IMR-90 (cell line): ENCODE results near the gene NCBP2L. TPM values are rescaled to one million over a fixed set of nuclear protein-coding genes. Genes with fewer than 3 reads are reported as not detected.

Experiments
- ATAC-seq: fragments of 200-7000 bp; cut with Tn5 transposase; 2 replicates; pipeline ENCODE4 v1.9.1; 2020; ENCODE audit warnings: low read depth, mild to moderate bottlenecking, moderate library complexity
- BruUV-seq: library from RNA; stranded (reverse); fragments of 400-500 nt; replicated peaks from 2 replicates; lab custom pipeline; 2021; lab: Mats Ljungman, UMichigan
- CTCF ChIA-PET: fragments of 300-600 bp; formaldehyde crosslinking; extraction: SDS; loops from one replicate; lab custom pipeline; 2021; ENCODE audit warnings: antibody characterized with exemption; lab: Yijun Ruan, JAX
- POLR2A ChIA-PET: fragments of 300-600 bp; sonication (Branson Sonifier 250); formaldehyde crosslinking; loops from one replicate; lab custom pipeline; 2022; ENCODE audit warnings: antibody characterized with exemption; ENCODE audit not compliant: unreplicated experiment; lab: Charles Lee
- DNase-seq: peaks from one replicate; pipeline ENCODE4 v3.0.0; 2013
- H2AFZ ChIP-seq: replicated peaks from 2 replicates; pipeline ENCODE3; 2013; ENCODE audit warnings: low read length, mild to moderate bottlenecking; ENCODE audit not compliant: poor library complexity
- H2AK5ac ChIP-seq: 2 replicates; pipeline ENCODE4 v1.6.1; 2013; ENCODE audit warnings: low read depth, low read length, inconsistent platforms
- H2AK9ac ChIP-seq: replicated peaks from 2 replicates; pipeline ENCODE3; 2013; ENCODE audit warnings: mild to moderate bottlenecking, low read depth, low read length, moderate library complexity; ENCODE audit not compliant: poor library complexity
- H2BK120ac ChIP-seq: 2 replicates; pipeline ENCODE4 v1.6.1; 2013; ENCODE audit warnings: low read depth, low read length, inconsistent platforms
- H2BK15ac ChIP-seq: 3 replicates; pipeline ENCODE4 v1.6.1; 2013; ENCODE audit warnings: low read depth, low read length, inconsistent platforms
- H2BK20ac ChIP-seq: 2 replicates; pipeline ENCODE4 v1.6.1; 2013; ENCODE audit warnings: low read depth, mild to moderate bottlenecking, inconsistent platforms, low read length, moderate library complexity
- H2BK5ac ChIP-seq: 2 replicates; pipeline ENCODE4 v1.6.1; 2013; ENCODE audit warnings: mild to moderate bottlenecking, low read depth, low read length, inconsistent platforms; ENCODE audit not compliant: poor library complexity, severe bottlenecking
- H3K14ac ChIP-seq: replicated peaks from 2 replicates; pipeline ENCODE4 v1.6.1; 2013; ENCODE audit warnings: low read depth, low read length, inconsistent platforms
- H3K18ac ChIP-seq: 2 replicates; pipeline ENCODE4 v1.6.1; 2013; ENCODE audit warnings: low read depth, low read length, control low read depth
- H3K23ac ChIP-seq: 2 replicates; pipeline ENCODE4 v1.6.1; 2013; ENCODE audit warnings: low read depth, low read length, inconsistent platforms
- H3K27ac ChIP-seq: 2 replicates; pipeline ENCODE4 v1.5.1; 2013; ENCODE audit warnings: mild to moderate bottlenecking, control low read depth, low read length; ENCODE audit not compliant: insufficient read depth
- H3K27me3 ChIP-seq: 2 replicates; pipeline ENCODE4 v1.6.1; 2013; ENCODE audit warnings: low read length; ENCODE audit not compliant: control insufficient read depth, insufficient read depth
- H3K36me3 ChIP-seq: 2 replicates; pipeline ENCODE4 v1.6.1; 2013; ENCODE audit warnings: low read length, mixed read lengths; ENCODE audit not compliant: control insufficient read depth, insufficient read depth
- H3K4ac ChIP-seq: 2 replicates; pipeline ENCODE4 v1.6.1; 2013; ENCODE audit warnings: low read depth, low read length, inconsistent platforms
- H3K4me1 ChIP-seq: 2 replicates; pipeline ENCODE4 v1.6.1; 2013; ENCODE audit warnings: low read length, mixed read lengths; ENCODE audit not compliant: control insufficient read depth, insufficient read depth
- H3K4me2 ChIP-seq: 2 replicates; pipeline ENCODE4 v1.6.1; 2013; ENCODE audit warnings: low read depth, mild to moderate bottlenecking, control low read depth, low read length, moderate library complexity
- H3K4me3 ChIP-seq: 2 replicates; pipeline ENCODE4 v1.5.1; 2013; ENCODE audit warnings: low read depth, mild to moderate bottlenecking, control low read depth, low read length, moderate library complexity; ENCODE audit not compliant: insufficient read depth
- H3K56ac ChIP-seq: 2 replicates; pipeline ENCODE4 v1.6.1; 2013; ENCODE audit warnings: low read length, inconsistent platforms; ENCODE audit not compliant: insufficient read depth; ENCODE audit errors: extremely low read depth
- H3K79me1 ChIP-seq, 2 experiments: 2 replicates each; pipeline ENCODE4 v1.6.1; 2013; ENCODE audit warnings: low read length in 2 of 2, inconsistent platforms in 1 of 2, low read depth in 1 of 2
- H3K9ac ChIP-seq: 2 replicates; pipeline ENCODE4 v1.6.1; 2013; ENCODE audit warnings: low read depth, low read length, control low read depth
- H3K9me1 ChIP-seq: 2 replicates; pipeline ENCODE4 v1.6.1; 2013; ENCODE audit warnings: low read length, inconsistent platforms; ENCODE audit not compliant: insufficient read depth
- H3K9me3 ChIP-seq: 2 replicates; pipeline ENCODE4 v1.6.1; 2013; ENCODE audit warnings: low read length; ENCODE audit not compliant: control insufficient read depth, insufficient read depth
- H4K20me1 ChIP-seq: 2 replicates; pipeline ENCODE4 v1.6.1; 2013; ENCODE audit warnings: low read length, inconsistent platforms; ENCODE audit not compliant: insufficient read depth
- H4K5ac ChIP-seq: 2 replicates; pipeline ENCODE4 v1.6.1; 2013; ENCODE audit warnings: mild to moderate bottlenecking, low read depth, low read length, control low read depth
- H4K8ac ChIP-seq, 2 experiments: 2 replicates each; pipeline ENCODE4 v1.6.1; 2013; ENCODE audit warnings: low read depth in 2 of 2, low read length in 2 of 2, control low read depth in 1 of 2, inconsistent platforms in 1 of 2
- H4K91ac ChIP-seq: 2 replicates; pipeline ENCODE4 v1.6.1; 2013; ENCODE audit warnings: low read depth, low read length, inconsistent platforms; ENCODE audit not compliant: insufficient read depth
- BHLHE40 ChIP-seq: fragments of 150-350 bp; IDR thresholded peaks from 2 replicates; pipeline ENCODE4 v1.6.1; 2016; ENCODE audit warnings: mild to moderate bottlenecking, low read depth, low read length
- CEBPB ChIP-seq: IDR thresholded peaks from 2 replicates; pipeline ENCODE4 v1.6.1; 2012; ENCODE audit warnings: low read depth, low read length, improper control_type of control experiment
- FOS ChIP-seq: fragments of 150-350 bp; IDR thresholded peaks from 2 replicates; pipeline ENCODE4 v1.6.1; 2016; ENCODE audit warnings: low read depth, low read length
- MAZ ChIP-seq: IDR thresholded peaks from 2 replicates; pipeline ENCODE4 v1.6.1; 2012; ENCODE audit warnings: low read depth, mild to moderate bottlenecking, low read length, improper control_type of control experiment, moderate library complexity, borderline replicate concordance
- MXI1 ChIP-seq: IDR thresholded peaks from 2 replicates; pipeline ENCODE4 v1.6.1; 2012; ENCODE audit warnings: low read depth, mild to moderate bottlenecking, low read length, moderate library complexity, borderline replicate concordance
- NFE2L2 ChIP-seq: fragments of 150-350 bp; IDR thresholded peaks from 2 replicates; pipeline ENCODE4 v1.6.1; 2016; ENCODE audit warnings: low read depth, mild to moderate bottlenecking, low read length
- POLR2A ChIP-seq: IDR thresholded peaks from 2 replicates; pipeline ENCODE4 v1.6.1; 2012; ENCODE audit warnings: mild to moderate bottlenecking, low read depth, low read length
- RAD21 ChIP-seq: IDR thresholded peaks from 2 replicates; pipeline ENCODE4 v1.6.1; 2012; ENCODE audit warnings: low read length, improper control_type of control experiment
- RCOR1 ChIP-seq: IDR thresholded peaks from 2 replicates; pipeline ENCODE4 v1.6.1; 2012; ENCODE audit warnings: mild to moderate bottlenecking, low read length, improper control_type of control experiment; ENCODE audit not compliant: insufficient replicate concordance
- RFX5 ChIP-seq: IDR thresholded peaks from 2 replicates; pipeline ENCODE4 v1.8.0; 2012; ENCODE audit warnings: low read depth, mild to moderate bottlenecking, low read length, moderate library complexity
- SMC3 ChIP-seq: fragments of 150-350 bp; IDR thresholded peaks from 2 replicates; pipeline ENCODE4 v1.6.1; 2016; ENCODE audit warnings: low read depth, mild to moderate bottlenecking, antibody characterized with exemption, low read length, moderate library complexity
- WGBS, 2 experiments: methylation state at CpG; one replicate each; pipeline versions ENCODE4 v1.1.5 to v1.1.7; 2013; ENCODE audit warnings: missing lambda C conversion rate in 2 of 2; ENCODE audit not compliant: insufficient read length in 1 of 2; ENCODE audit errors: extremely low coverage in 2 of 2; 5-methylcytosine and 5-hydroxymethylcytosine counted together
- dilution Hi-C: fragments of 300-500 bp; cut with HindIII; formaldehyde crosslinking; loops from one replicate; pipeline ENCODE4 v1.14.3; 2018; ENCODE audit warnings: low sequenced_read_pairs; ENCODE audit not compliant: unreplicated experiment
- in situ Hi-C: fragments of 300-500 bp; cut with MboI; formaldehyde crosslinking; loops from 3 replicates; pipeline ENCODE4 v1.14.3; 2019; ENCODE audit warnings: low sequenced_read_pairs, inconsistent platforms, mixed read lengths
- intact Hi-C: fragments of 100-400 bp; cut with micrococcal nuclease; formaldehyde crosslinking; loops from 2 replicates; pipeline ENCODE4 v1.10.0; 2022
- polyA plus RNA-seq, 3 experiments: library from polyadenylated mRNA; depleted of rRNA; stranded (reverse); fragments of >200 nt; gene quantifications; 2 replicates each; pipeline ENCODE4 v1.2.3, GENCODE V29; 2012; ENCODE audit warnings: low replicate concordance in 1 of 3
- total RNA-seq: library from RNA; depleted of rRNA; stranded (reverse); fragments of >200 nt; gene quantifications from 2 replicates; pipeline ENCODE4 v1.2.3, GENCODE V29; 2012
- TF ChIP-seq, protein P1 (sequence below): fragments of 150-350 bp; IDR thresholded peaks from 2 replicates; pipeline ENCODE4 v1.6.1; 2016; ENCODE audit warnings: low read depth, mild to moderate bottlenecking, low read length, moderate library complexity, borderline replicate concordance
- TF ChIP-seq, protein P2 (sequence below): fragments of 150-350 bp; IDR thresholded peaks from 2 replicates; pipeline ENCODE4 v1.6.1; 2017; ENCODE audit warnings: mild to moderate bottlenecking, antibody characterized with exemption, low read length, low read depth

Gene NCBP2L
- total and polyA plus RNA-seq, 2 of the 4 experiments (the other 2 are of a cell fraction), result not detected

DNA sequence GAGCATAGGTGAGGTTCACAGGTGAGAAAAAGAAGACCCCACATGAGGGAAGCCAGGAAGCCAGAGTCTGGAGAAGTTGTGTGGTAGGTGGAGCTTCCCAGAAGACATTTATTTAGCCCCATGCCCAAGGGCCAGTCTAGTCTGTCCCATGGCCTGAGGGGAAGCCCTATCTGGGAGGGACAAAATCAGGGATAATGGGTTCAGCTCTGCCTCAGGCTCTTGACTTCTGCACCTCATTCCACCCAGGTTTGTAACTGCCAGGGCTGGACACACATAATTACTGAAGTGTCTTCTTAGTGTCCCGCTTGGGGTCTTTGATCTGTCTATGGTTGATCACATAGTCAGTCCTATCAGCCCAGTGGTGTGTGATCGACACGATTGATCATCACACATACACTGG, 38.0 kb upstream of the NCBP2L start:
- H3K23ac ChIP-seq, result no peak overlapping the region
- no peak overlapping the region for H3K4ac ChIP-seq
- H3K14ac ChIP-seq, result no peak overlapping the region
- H3K4me1 ChIP-seq, result peaks cover 3% of the 10 kb centered on the region; the same call in 1 of the 2 replicates
- WGBS, 2 experiments, result no CpG with 5 or more reads among the region's 3 CpGs
- H2BK15ac ChIP-seq, result no peak overlapping the region
- intact Hi-C loops, result no loop called here
- H2AFZ ChIP-seq, result no peak overlapping the region
- no peak overlapping the region for H2AK9ac ChIP-seq
- no peaks in the 10 kb centered on the region for H3K79me1 ChIP-seq
- in situ Hi-C loops, result no loop called here
- H3K9ac ChIP-seq, result no peak overlapping the region
- H2BK120ac ChIP-seq, result no peak overlapping the region
- CTCF ChIA-PET, result no interaction called here
- H3K27ac ChIP-seq, result no peak overlapping the region
- dilution Hi-C loops, result no loop called here
- H2AK5ac ChIP-seq, result no peak overlapping the region
- H4K5ac ChIP-seq, result no peak overlapping the region
- H4K20me1 ChIP-seq, result peaks cover 4% of the 10 kb centered on the region; the same call in 1 of the 2 replicates
- H3K4me3 ChIP-seq, result no peak overlapping the region
- no peaks in the 10 kb centered on the region for H3K36me3 ChIP-seq
- no peak overlapping the region for H3K56ac ChIP-seq
- no peak overlapping the region for H3K4me2 ChIP-seq
- no peaks in the 10 kb centered on the region for H3K9me1 ChIP-seq
- TF ChIP-seq CEBPB (no peak), MAZ (no peak), RCOR1 (no peak), SMC3 (no peak), RAD21 (no peak), BHLHE40 (no peak), RFX5 (no peak), MXI1 (no peak), NFE2L2 (no peak), FOS (no peak), POLR2A (no peak)
- TF ChIP-seq, protein P1, sequence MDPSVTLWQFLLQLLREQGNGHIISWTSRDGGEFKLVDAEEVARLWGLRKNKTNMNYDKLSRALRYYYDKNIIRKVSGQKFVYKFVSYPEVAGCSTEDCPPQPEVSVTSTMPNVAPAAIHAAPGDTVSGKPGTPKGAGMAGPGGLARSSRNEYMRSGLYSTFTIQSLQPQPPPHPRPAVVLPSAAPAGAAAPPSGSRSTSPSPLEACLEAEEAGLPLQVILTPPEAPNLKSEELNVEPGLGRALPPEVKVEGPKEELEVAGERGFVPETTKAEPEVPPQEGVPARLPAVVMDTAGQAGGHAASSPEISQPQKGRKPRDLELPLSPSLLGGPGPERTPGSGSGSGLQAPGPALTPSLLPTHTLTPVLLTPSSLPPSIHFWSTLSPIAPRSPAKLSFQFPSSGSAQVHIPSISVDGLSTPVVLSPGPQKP, result no peak
- TF ChIP-seq, protein P2, sequence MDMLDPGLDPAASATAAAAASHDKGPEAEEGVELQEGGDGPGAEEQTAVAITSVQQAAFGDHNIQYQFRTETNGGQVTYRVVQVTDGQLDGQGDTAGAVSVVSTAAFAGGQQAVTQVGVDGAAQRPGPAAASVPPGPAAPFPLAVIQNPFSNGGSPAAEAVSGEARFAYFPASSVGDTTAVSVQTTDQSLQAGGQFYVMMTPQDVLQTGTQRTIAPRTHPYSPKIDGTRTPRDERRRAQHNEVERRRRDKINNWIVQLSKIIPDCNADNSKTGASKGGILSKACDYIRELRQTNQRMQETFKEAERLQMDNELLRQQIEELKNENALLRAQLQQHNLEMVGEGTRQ, result no peak
- no peak overlapping the region for H2BK20ac ChIP-seq
- ATAC-seq (no peak), DNase-seq (no peak)
- no peak overlapping the region for H4K91ac ChIP-seq
- H3K9me3 ChIP-seq, result no peaks in the 10 kb centered on the region
- peaks cover 35% of the 10 kb centered on the region for H3K27me3 ChIP-seq
- BruUV-seq, result no TSS peak
- no peak overlapping the region for H2BK5ac ChIP-seq
- POLR2A ChIA-PET, result no interaction called here
- H3K18ac ChIP-seq, result no peak overlapping the region
- H4K8ac ChIP-seq, result no peak overlapping the region
